Right hindlimb (tissue), 1 donor: ENCODE data around the gene BABAM2.

Source experiments
- DNase-seq: peaks from one replicate; pipeline ENCODE4 v3.0.0-alpha.2; 2018

Gene BABAM2

GRCh38 chr2:28135324-28135723 is 244.8 kb downstream of the BABAM2 start:
- no peak for DNase-seq

- no peak for DNase-seq
Measured at GRCh38 chr2:28135799-28136198, 245.3 kb downstream of the BABAM2 start.

GRCh38 chr2:28136556-28136955 is 246.0 kb downstream of the BABAM2 start:
- DNase-seq, result no peak

GRCh38 chr2:28137221-28137620 is 246.7 kb downstream of the BABAM2 start:
- peak; percentile 37 for DNase-seq

GRCh38 chr2:28142386-28142785 is 251.9 kb downstream of the BABAM2 start:
- DNase-seq, result no peak

GRCh38 chr2:28148000-28148399 is 257.5 kb downstream of the BABAM2 start:
- no peak for DNase-seq

GRCh38 chr2:28148566-28148965 is 258.0 kb downstream of the BABAM2 start:
- no peak for DNase-seq

- peak; percentile 49 for DNase-seq
Measured at GRCh38 chr2:28150236-28150915, 259.8 kb downstream of the BABAM2 start.

GRCh38 chr2:28150994-28151393 is 260.5 kb downstream of the BABAM2 start:
- DNase-seq, result no peak

- DNase-seq, result no peak
Measured at GRCh38 chr2:28152585-28153280, 262.2 kb downstream of the BABAM2 start.

GRCh38 chr2:28153851-28154250 is 263.3 kb downstream of the BABAM2 start:
- DNase-seq, result no peak

- DNase-seq, result no peak
Measured at GRCh38 chr2:28155086-28155485, 264.6 kb downstream of the BABAM2 start.

- no peak for DNase-seq
Measured at GRCh38 chr2:28155627-28156026, 265.1 kb downstream of the BABAM2 start.

GRCh38 chr2:28158791-28159190 is 268.3 kb downstream of the BABAM2 start:
- no peak for DNase-seq

- DNase-seq, result no peak
Measured at GRCh38 chr2:28160986-28161425, 270.5 kb downstream of the BABAM2 start.

- DNase-seq, result no peak
Measured at GRCh38 chr2:28161466-28161865, 270.9 kb downstream of the BABAM2 start.

- no peak for DNase-seq
Measured at GRCh38 chr2:28162564-28162963, 272.0 kb downstream of the BABAM2 start.

- no peak for DNase-seq
Measured at GRCh38 chr2:28163028-28163427, 272.5 kb downstream of the BABAM2 start.

- DNase-seq, result no peak
Measured at GRCh38 chr2:28163627-28164279, 273.2 kb downstream of the BABAM2 start.

- peak; percentile 39 for DNase-seq
Measured at GRCh38 chr2:28164280-28164801, 273.8 kb downstream of the BABAM2 start.

- no peak for DNase-seq
Measured at GRCh38 chr2:28165087-28165635, 274.6 kb downstream of the BABAM2 start.

- no peak for DNase-seq
Measured at GRCh38 chr2:28166956-28167355, 276.4 kb downstream of the BABAM2 start.

- no peak for DNase-seq
Measured at GRCh38 chr2:28168376-28168775, 277.8 kb downstream of the BABAM2 start.
